Lower leg skin (tissue), 4 donors: ENCODE results near the gene MYO1B. TPM values are rescaled to one million over a fixed set of nuclear protein-coding genes. Genes with fewer than 3 reads are reported as not detected.

Experiments used
- DNase-seq, 2 donors: peaks; one replicate each; pipeline ENCODE4 v3.0.0-alpha.2; 2019; ENCODE audit warnings: low spot score in 2 of 2
- H3K4me3 ChIP-seq: fragments of 200-600 bp; sonication (generic); 2 replicates; pipeline ENCODE4 v1.5.1; 2017; ENCODE audit warnings: mild to moderate bottlenecking, low read depth; ENCODE audit not compliant: poor library complexity, severe bottlenecking
- POLR2A ChIP-seq, 2 donors: fragments of 450-650 bp; IDR thresholded peaks; one replicate each; pipeline ENCODE4 v1.6.1; 2016 to 2017; ENCODE audit warnings: antibody characterized with exemption in 2 of 2, mild to moderate bottlenecking in 1 of 2, moderate library complexity in 1 of 2
- whole genome bisulfite sequencing, 2 donors: methylation state at CpG; one replicate each; pipeline ENCODE4 v1.1.5; 2018; 5-methylcytosine and 5-hydroxymethylcytosine counted together
- intact Hi-C: fragments of 100-400 bp; cut with DNase I; formaldehyde crosslinking; loops from one replicate; pipeline ENCODE4 v1.15.0; 2023; ENCODE audit warnings: low total_unique reads
- total RNA-seq, 4 donors: library from RNA; depleted of rRNA; stranded (reverse); fragments of >200 nt; gene quantifications; one replicate each; pipeline ENCODE4 v1.1.0, GENCODE V29; 2016
- TF ChIP-seq, protein P1 (sequence below), 3 donors: fragments of 450-650 bp; IDR thresholded peaks; one replicate each; pipeline ENCODE4 v1.5.1; 2016; ENCODE audit warnings: antibody characterized with exemption in 3 of 3, mild to moderate bottlenecking in 3 of 3, moderate library complexity in 2 of 3

Gene MYO1B
- total RNA-seq, 4 donors from 2014 or later: 24.6 to 53.0 (median 36.9) TPM

- H3K4me3 ChIP-seq: no peak overlapping the region
- TF ChIP-seq, protein P1, sequence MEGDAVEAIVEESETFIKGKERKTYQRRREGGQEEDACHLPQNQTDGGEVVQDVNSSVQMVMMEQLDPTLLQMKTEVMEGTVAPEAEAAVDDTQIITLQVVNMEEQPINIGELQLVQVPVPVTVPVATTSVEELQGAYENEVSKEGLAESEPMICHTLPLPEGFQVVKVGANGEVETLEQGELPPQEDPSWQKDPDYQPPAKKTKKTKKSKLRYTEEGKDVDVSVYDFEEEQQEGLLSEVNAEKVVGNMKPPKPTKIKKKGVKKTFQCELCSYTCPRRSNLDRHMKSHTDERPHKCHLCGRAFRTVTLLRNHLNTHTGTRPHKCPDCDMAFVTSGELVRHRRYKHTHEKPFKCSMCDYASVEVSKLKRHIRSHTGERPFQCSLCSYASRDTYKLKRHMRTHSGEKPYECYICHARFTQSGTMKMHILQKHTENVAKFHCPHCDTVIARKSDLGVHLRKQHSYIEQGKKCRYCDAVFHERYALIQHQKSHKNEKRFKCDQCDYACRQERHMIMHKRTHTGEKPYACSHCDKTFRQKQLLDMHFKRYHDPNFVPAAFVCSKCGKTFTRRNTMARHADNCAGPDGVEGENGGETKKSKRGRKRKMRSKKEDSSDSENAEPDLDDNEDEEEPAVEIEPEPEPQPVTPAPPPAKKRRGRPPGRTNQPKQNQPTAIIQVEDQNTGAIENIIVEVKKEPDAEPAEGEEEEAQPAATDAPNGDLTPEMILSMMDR (IDR thresholded peaks at IDR 0.05): no peak
- no peak for TF ChIP-seq POLR2A (IDR thresholded peaks at IDR 0.05)
- intact Hi-C loops: no loop called here
- WGBS, 2 donors: 19 to 26% methylated on average over 4 of the region's 4 CpGs
- no peak for DNase-seq
Observed at GRCh38 chr2:191318037-191318728, 73.0 kb downstream of the MYO1B start.

GRCh38 chr2:191318729-191319078, 73.5 kb downstream of the MYO1B start:
- no peak for DNase-seq
- TF ChIP-seq, protein P1 (IDR thresholded peaks at IDR 0.05): no peak
- no peak for TF ChIP-seq POLR2A (IDR thresholded peaks at IDR 0.05)
- H3K4me3 ChIP-seq: no peak overlapping the region
- intact Hi-C loops: no loop called here

- 41 to 63% methylated on average over 2 of the region's 2 CpGs for WGBS, 2 donors
- TF ChIP-seq, protein P1 (IDR thresholded peaks at IDR 0.05): no peak
- intact Hi-C loops: no loop called here
- H3K4me3 ChIP-seq: no peak overlapping the region
- no peak for DNase-seq
Observed at GRCh38 chr2:191319186-191319585, 74.0 kb downstream of the MYO1B start.

DNA sequence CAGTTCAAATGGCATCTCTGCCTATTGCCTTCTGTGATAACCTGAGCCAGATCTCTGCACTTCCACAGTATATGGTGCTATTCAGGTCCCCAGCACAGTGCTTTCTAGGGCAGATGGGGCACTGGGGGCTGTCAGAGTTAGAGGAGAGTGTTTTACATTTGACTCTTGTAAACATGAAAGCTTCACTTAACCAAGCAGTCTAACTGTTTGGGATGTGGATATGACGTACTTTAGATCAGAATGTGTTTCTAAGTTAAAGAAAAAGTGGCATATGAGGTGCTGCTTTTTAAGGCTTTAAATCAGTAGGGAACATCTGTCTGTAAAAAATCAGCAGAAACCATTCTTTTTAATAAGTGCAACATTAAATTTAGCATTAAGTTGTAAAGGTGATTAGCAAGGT, 75.7 kb downstream of the MYO1B start:
- TF ChIP-seq, protein P1 (IDR thresholded peaks at IDR 0.05): no peak
- no peak for TF ChIP-seq POLR2A (IDR thresholded peaks at IDR 0.05)
- WGBS, 2 donors: 83 to 97% methylated on average over 1 of the region's 1 CpG
- H3K4me3 ChIP-seq: no peak overlapping the region
- intact Hi-C loops: no loop called here
- no peak for DNase-seq

DNA sequence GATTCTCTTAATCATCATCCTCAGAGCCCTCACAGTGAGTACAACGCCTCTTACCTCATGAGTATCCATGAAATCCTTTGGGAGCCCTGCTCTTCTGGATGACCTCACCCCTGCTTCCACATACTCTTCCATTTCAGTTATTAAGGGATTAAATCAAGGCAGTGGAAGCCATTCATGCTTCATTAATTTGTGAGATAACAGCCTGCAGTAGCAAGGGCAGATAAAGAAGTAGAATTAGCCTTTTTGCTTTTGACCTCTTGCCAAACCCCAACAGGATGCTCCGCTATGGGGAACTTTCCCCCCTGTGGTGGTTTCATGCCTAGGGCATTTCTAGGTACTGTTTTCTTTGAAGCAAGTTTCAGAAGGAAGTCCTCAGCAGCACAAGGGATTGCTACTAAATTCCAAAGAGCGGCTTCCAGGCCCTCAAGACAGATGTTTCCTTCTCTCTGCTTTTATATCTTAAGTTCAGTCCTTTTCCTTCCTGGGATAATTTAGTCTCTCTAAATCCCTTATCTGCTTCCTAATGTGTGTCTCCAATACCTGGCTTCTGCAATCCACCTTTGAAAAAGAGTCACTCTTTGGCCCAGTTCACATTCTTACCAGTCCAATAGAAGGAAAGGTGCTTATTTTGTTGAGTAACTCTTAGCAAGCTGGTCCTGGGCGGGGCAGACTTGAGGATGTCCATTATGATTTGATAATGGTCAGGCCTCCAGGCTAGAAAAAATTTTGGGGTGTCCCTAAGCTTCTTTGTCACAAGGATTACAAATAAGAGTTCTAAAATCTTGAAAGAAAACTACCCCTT, 76.9 kb downstream of the MYO1B start:
- whole genome bisulfite sequencing, 2 donors: 63 to 72% methylated on average over 4 of the region's 4 CpGs
- no peak for DNase-seq
- TF ChIP-seq, protein P1 (IDR thresholded peaks at IDR 0.05): no peak
- TF ChIP-seq POLR2A (IDR thresholded peaks at IDR 0.05): no peak
- intact Hi-C loops: no loop called here
- no peak overlapping the region for H3K4me3 ChIP-seq
